Neuron (in vitro differentiated cells): ENCODE measurements around the gene ALDH18A1.

Experiments
- H2AFZ ChIP-seq: one replicate; pipeline ENCODE4 v1.6.1; 2013; ENCODE audit warnings: low read depth, mild to moderate bottlenecking, inconsistent platforms, low read length, moderate library complexity
- H3K27me3 ChIP-seq: one replicate; pipeline ENCODE4 v1.6.1; 2013; ENCODE audit warnings: low read length; ENCODE audit not compliant: insufficient read depth
- H3K36me3 ChIP-seq: one replicate; pipeline ENCODE4 v1.6.1; 2013; ENCODE audit warnings: low read length; ENCODE audit not compliant: insufficient read depth
- H3K4me1 ChIP-seq: one replicate; pipeline ENCODE4 v1.6.1; 2013; ENCODE audit warnings: low read length; ENCODE audit not compliant: insufficient read depth
- H3K4me3 ChIP-seq: 2 replicates; pipeline ENCODE4 v1.5.1; 2013; ENCODE audit warnings: mild to moderate bottlenecking, low read length, moderate library complexity
- H3K9me3 ChIP-seq: one replicate; pipeline ENCODE4 v1.6.1; 2013; ENCODE audit warnings: low read length

Gene ALDH18A1

DNA sequence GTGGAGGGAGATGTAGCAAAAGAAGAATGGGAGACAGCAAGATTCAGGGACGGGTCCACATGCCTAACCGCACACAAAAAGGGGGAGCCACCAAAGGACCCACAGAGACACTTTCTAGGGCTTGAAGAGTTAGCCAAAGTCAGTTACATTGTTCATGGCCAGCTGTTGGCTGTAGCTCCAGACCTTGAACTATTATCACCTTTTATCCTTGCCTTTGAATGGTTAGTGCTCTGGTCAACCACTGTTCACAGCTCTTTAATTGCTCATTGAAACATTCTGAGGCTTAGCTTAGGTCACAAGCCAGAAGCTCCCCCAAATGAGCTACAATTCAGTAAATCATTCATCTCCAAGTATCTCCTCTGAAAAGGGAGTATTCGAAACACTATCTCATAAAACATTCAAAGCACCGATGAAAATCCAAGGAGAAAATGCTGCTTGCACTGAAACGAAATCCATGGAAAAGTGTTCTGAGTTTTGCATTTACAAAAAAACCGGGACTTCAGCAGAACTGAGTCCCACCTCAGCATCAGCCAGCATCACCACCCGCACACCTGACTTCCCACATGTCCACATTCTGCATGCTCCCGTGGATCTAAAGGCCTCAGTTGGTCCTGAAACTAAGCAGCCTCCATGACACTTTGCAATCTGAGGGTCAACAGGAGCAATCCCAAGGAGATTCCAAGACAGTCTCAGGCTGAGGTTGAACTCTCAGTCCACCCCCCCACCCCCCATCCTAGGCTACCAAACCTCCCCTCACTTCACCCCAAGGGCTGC, 99.3 kb downstream of the ALDH18A1 start:
- Histone ChIP-seq H3K4me1 (peaks cover 22% of the 10 kb centered on the region), H3K4me3 (no peak overlapping the region), H3K27me3 (no peaks in the 10 kb centered on the region), H3K36me3 (no peaks in the 10 kb centered on the region), H3K9me3 (no peaks in the 10 kb centered on the region), H2AFZ (no peak overlapping the region)
